Neural cell (in vitro differentiated cells): Measurements from ENCODE around the gene FBXO11. TPM values are rescaled to one million over a fixed set of nuclear protein-coding genes. Genes with fewer than 3 reads are reported as not detected.

Experiments used
- H2AFZ ChIP-seq: fragments of 200-600, 300-800 bp; sonication (generic), shearing (Covaris generic); 2 replicates; pipeline ENCODE4 v1.6.0; 2014; ENCODE audit warnings: low read depth, mild to moderate bottlenecking, antibody characterized with exemption, low read length, moderate library complexity
- H3F3A ChIP-seq: fragments of 200-600 bp; shearing (Covaris generic); 2 replicates; pipeline ENCODE4 v1.6.1; 2016; ENCODE audit warnings: mild to moderate bottlenecking, moderate library complexity, mixed read lengths, antibody characterized with exemption, low read length; ENCODE audit not compliant: insufficient read depth, poor library complexity, severe bottlenecking
- H3K27ac ChIP-seq: fragments of 200-600, 300-800 bp; sonication (generic), shearing (Covaris generic); 2 replicates; pipeline ENCODE4 v1.5.1; 2014; ENCODE audit warnings: mild to moderate bottlenecking, low read length, moderate library complexity
- H3K27me3 ChIP-seq: fragments of 300-800, 200-600 bp; sonication (generic), shearing (Covaris generic); 2 replicates; pipeline ENCODE4 v1.6.0; 2014; ENCODE audit warnings: mild to moderate bottlenecking, low read depth, low read length, moderate library complexity; ENCODE audit not compliant: insufficient read depth
- H3K36me3 ChIP-seq: fragments of 300-800, 200-600 bp; sonication (generic), shearing (Covaris generic); 2 replicates; pipeline ENCODE4 v1.5.1; 2014; ENCODE audit warnings: mild to moderate bottlenecking, antibody characterized with exemption, low read length, moderate library complexity; ENCODE audit not compliant: insufficient read depth
- H3K4me2 ChIP-seq: fragments of 300-800, 200-600 bp; sonication (generic), shearing (Covaris generic); 2 replicates; pipeline ENCODE4 v1.6.0; 2014; ENCODE audit warnings: mild to moderate bottlenecking, low read length
- H3K4me3 ChIP-seq: fragments of 300-800, 200-600 bp; sonication (generic), shearing (Covaris generic); 2 replicates; pipeline ENCODE4 v1.5.1; 2014; ENCODE audit warnings: mild to moderate bottlenecking, low read length, moderate library complexity
- H3K79me2 ChIP-seq: fragments of 200-600 bp; shearing (Covaris generic); replicated peaks from 2 replicates; pipeline ENCODE4 v1.6.0; 2014; ENCODE audit warnings: mild to moderate bottlenecking, low read length, moderate library complexity; ENCODE audit not compliant: insufficient read depth
- H3K9ac ChIP-seq: fragments of 300-800, 200-600 bp; sonication (generic), shearing (Covaris generic); 2 replicates; pipeline ENCODE4 v1.6.1; 2016; ENCODE audit warnings: mild to moderate bottlenecking, low read length, mixed read lengths
- H3K9me2 ChIP-seq: fragments of 200-600 bp; shearing (Covaris generic); 2 replicates; pipeline ENCODE4 v1.6.1; 2016; ENCODE audit warnings: mild to moderate bottlenecking, low read length, mixed read lengths; ENCODE audit not compliant: insufficient read depth
- H3K9me3 ChIP-seq: fragments of 200-600, 300-800 bp; sonication (generic), shearing (Covaris generic); 2 replicates; pipeline ENCODE4 v1.6.1; 2016; ENCODE audit warnings: mild to moderate bottlenecking, mixed run types, low read length, moderate library complexity, mixed read lengths
- H4K20me1 ChIP-seq: fragments of 200-600 bp; shearing (Covaris generic); 2 replicates; pipeline ENCODE4 v1.6.1; 2016; ENCODE audit warnings: mild to moderate bottlenecking, mixed run types; ENCODE audit not compliant: insufficient read depth
- EP300 ChIP-seq: fragments of 450-650 bp; conservative IDR thresholded peaks from 2 replicates; pipeline ENCODE4 v1.6.1; 2014; ENCODE audit warnings: antibody characterized with exemption, mild to moderate bottlenecking, moderate library complexity; ENCODE audit not compliant: poor library complexity, severe bottlenecking
- POLR2AphosphoS5 ChIP-seq: IDR thresholded peaks from 2 replicates; pipeline ENCODE4 v1.6.1; 2012
- RAD21 ChIP-seq: fragments of 450-650 bp; conservative IDR thresholded peaks from 2 replicates; pipeline ENCODE4 v1.6.1; 2014; ENCODE audit warnings: antibody characterized with exemption, mild to moderate bottlenecking, moderate library complexity
- REST ChIP-seq: IDR thresholded peaks from 2 replicates; pipeline ENCODE4 v1.6.1; 2012; ENCODE audit warnings: borderline replicate concordance
- TAF1 ChIP-seq: IDR thresholded peaks from 2 replicates; pipeline ENCODE4 v1.6.1; 2012; ENCODE audit warnings: low read depth
- polyA plus RNA-seq: library from polyadenylated mRNA; depleted of rRNA; stranded (reverse); fragments of >200 nt; gene quantifications from 2 replicates; pipeline ENCODE4 v1.2.3, GENCODE V29; 2014
- TF ChIP-seq, protein P1 (sequence below): fragments of 450-650 bp; IDR thresholded peaks from 2 replicates; pipeline ENCODE4 v1.5.1; 2014; ENCODE audit warnings: antibody characterized with exemption, mild to moderate bottlenecking, moderate library complexity; ENCODE audit not compliant: poor library complexity, severe bottlenecking

FBXO11 gene
- polyA plus RNA-seq, 1 donor from 2014 or later: 132 TPM

DNA sequence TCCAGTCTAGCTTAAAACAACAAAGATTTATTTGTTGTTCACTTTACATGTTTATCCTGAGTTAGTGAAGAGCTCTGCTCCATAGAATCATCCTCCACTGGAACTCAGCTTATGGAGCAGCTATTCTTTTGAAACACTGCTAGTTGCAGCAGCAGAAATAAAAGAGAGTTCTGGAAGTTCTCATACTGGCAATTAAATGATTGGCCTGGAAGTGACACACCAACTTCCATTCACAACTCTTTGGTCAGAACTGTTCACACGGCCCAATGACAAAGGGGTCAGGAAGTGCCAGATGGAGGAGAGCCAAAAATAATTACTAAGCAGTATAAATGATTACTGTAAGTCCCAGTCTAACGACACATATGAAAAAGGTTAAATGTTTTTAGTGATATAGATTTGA, 39.1 kb downstream of the FBXO11 start:
- Histone ChIP-seq H3K36me3 (no peaks in the 10 kb centered on the region), H3F3A (no peaks in the 10 kb centered on the region), H3K9me3 (no peaks in the 10 kb centered on the region), H2AFZ (no peak overlapping the region), H3K9me2 (no peaks in the 10 kb centered on the region), H3K27ac (no peak overlapping the region), H4K20me1 (peaks cover 30% of the 10 kb centered on the region), H3K79me2 (peaks cover 90% of the 10 kb centered on the region), H3K4me2 (no peak overlapping the region), H3K4me3 (no peak overlapping the region), H3K9ac (no peak overlapping the region), H3K27me3 (no peaks in the 10 kb centered on the region)
- no peak for TF ChIP-seq RAD21
- no peak for TF ChIP-seq REST
- TF ChIP-seq, protein P1, sequence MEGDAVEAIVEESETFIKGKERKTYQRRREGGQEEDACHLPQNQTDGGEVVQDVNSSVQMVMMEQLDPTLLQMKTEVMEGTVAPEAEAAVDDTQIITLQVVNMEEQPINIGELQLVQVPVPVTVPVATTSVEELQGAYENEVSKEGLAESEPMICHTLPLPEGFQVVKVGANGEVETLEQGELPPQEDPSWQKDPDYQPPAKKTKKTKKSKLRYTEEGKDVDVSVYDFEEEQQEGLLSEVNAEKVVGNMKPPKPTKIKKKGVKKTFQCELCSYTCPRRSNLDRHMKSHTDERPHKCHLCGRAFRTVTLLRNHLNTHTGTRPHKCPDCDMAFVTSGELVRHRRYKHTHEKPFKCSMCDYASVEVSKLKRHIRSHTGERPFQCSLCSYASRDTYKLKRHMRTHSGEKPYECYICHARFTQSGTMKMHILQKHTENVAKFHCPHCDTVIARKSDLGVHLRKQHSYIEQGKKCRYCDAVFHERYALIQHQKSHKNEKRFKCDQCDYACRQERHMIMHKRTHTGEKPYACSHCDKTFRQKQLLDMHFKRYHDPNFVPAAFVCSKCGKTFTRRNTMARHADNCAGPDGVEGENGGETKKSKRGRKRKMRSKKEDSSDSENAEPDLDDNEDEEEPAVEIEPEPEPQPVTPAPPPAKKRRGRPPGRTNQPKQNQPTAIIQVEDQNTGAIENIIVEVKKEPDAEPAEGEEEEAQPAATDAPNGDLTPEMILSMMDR: no peak
- TF ChIP-seq TAF1: no peak
- no peak for TF ChIP-seq EP300

DNA sequence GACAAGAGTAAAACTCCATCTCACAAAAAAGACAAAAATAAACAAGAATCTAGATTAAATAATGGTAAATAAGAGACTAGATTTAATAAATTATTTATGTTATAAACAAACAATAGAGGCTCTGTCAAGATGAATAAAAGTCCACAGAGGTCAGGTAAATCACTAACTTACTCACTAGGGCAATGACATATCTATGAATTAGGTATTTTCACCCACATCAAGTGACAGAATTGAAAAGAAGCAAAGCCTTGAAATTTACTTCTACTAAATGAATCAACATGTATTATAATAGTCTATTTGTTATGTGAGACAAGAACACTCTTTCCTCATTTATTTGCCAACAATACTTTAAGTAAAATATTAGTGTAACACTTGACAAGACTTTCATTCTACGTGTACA, 41.7 kb downstream of the FBXO11 start:
- H2AFZ ChIP-seq: no peak overlapping the region
- H3K27me3 ChIP-seq: no peaks in the 10 kb centered on the region
- TF ChIP-seq REST (no peak), EP300 (no peak), POLR2AphosphoS5 (no peak)
- H3K4me3 ChIP-seq: no peak overlapping the region
- no peaks in the 10 kb centered on the region for H3K36me3 ChIP-seq
- no peak overlapping the region for H3K27ac ChIP-seq
- H3K9ac ChIP-seq: no peak overlapping the region
- no peaks in the 10 kb centered on the region for H3F3A ChIP-seq
- no peaks in the 10 kb centered on the region for H3K9me3 ChIP-seq
- no peaks in the 10 kb centered on the region for H3K9me2 ChIP-seq
- no peak overlapping the region for H3K4me2 ChIP-seq
- peaks cover 92% of the 10 kb centered on the region for H3K79me2 ChIP-seq
- H4K20me1 ChIP-seq: peaks cover 30% of the 10 kb centered on the region
